ENCODE data around the gene IL18R1. TPM values are rescaled to one million over a fixed set of nuclear protein-coding genes. Genes with fewer than 3 reads are reported as not detected.

Gene IL18R1
- total RNA-seq, 1 donor from 2014 or later = 0.37 TPM

- Mint-ChIP-seq H3K27me3 (ENCODE audit: low read depth) (peaks cover 17% of the 10 kb centered on the region), H3K4me3 (ENCODE audit: unreplicated experiment) (no peak overlapping the region), H3K36me3 (ENCODE audit: low read depth) (no peaks in the 10 kb centered on the region), H3K27ac (ENCODE audit: unreplicated experiment) (no peak overlapping the region), H3K4me1 (ENCODE audit: low read depth) (peaks cover 7% of the 10 kb centered on the region), H3K9me3 (ENCODE audit: low read depth) (no peaks in the 10 kb centered on the region)
- DNase-seq (ENCODE audit: low spot score) = no peak
- no peak for TF ChIP-seq CTCF (IDR thresholded peaks at IDR 0.05)
Measured at GRCh38 chr2:102356741-102357140, 1.1 kb downstream of the IL18R1 start.

GRCh38 chr2:102357937-102358336, 2.3 kb downstream of the IL18R1 start:
- Mint-ChIP-seq H3K36me3 (ENCODE audit: low read depth) (no peaks in the 10 kb centered on the region), H3K27me3 (ENCODE audit: low read depth) (peaks cover 13% of the 10 kb centered on the region), H3K27ac (ENCODE audit: unreplicated experiment) (no peak overlapping the region), H3K4me1 (ENCODE audit: low read depth) (peaks cover 7% of the 10 kb centered on the region), H3K9me3 (ENCODE audit: low read depth) (no peaks in the 10 kb centered on the region), H3K4me3 (ENCODE audit: unreplicated experiment) (no peak overlapping the region)
- no peak for DNase-seq (ENCODE audit: low spot score)
- TF ChIP-seq CTCF (IDR thresholded peaks at IDR 0.05) = no peak

- no peak for DNase-seq (ENCODE audit: low spot score)
- H3K27me3 Mint-ChIP-seq (ENCODE audit: low read depth) = peaks cover 9% of the 10 kb centered on the region
- peaks cover 7% of the 10 kb centered on the region for H3K4me1 Mint-ChIP-seq (ENCODE audit: low read depth)
- no peak overlapping the region for H3K27ac Mint-ChIP-seq (ENCODE audit: unreplicated experiment)
- H3K9me3 Mint-ChIP-seq (ENCODE audit: low read depth) = no peaks in the 10 kb centered on the region
- H3K4me3 Mint-ChIP-seq (ENCODE audit: unreplicated experiment) = no peak overlapping the region
- no peaks in the 10 kb centered on the region for H3K36me3 Mint-ChIP-seq (ENCODE audit: low read depth)
- no peak for TF ChIP-seq CTCF (IDR thresholded peaks at IDR 0.05)
Measured at GRCh38 chr2:102358496-102358895, 2.9 kb downstream of the IL18R1 start.

GRCh38 chr2:102359527-102359926, 3.9 kb downstream of the IL18R1 start:
- Mint-ChIP-seq H3K4me3 (ENCODE audit: unreplicated experiment) (no peak overlapping the region), H3K36me3 (ENCODE audit: low read depth) (no peaks in the 10 kb centered on the region), H3K4me1 (ENCODE audit: low read depth) (peaks cover 7% of the 10 kb centered on the region), H3K27me3 (ENCODE audit: low read depth) (peaks cover 3% of the 10 kb centered on the region), H3K9me3 (ENCODE audit: low read depth) (no peaks in the 10 kb centered on the region), H3K27ac (ENCODE audit: unreplicated experiment) (no peak overlapping the region)
- TF ChIP-seq CTCF (IDR thresholded peaks at IDR 0.05) = no peak
- no peak for DNase-seq (ENCODE audit: low spot score)

- peaks cover 5% of the 10 kb centered on the region for H3K36me3 Mint-ChIP-seq (ENCODE audit: low read depth)
- H3K4me3 Mint-ChIP-seq (ENCODE audit: unreplicated experiment) = no peak overlapping the region
- peaks cover 7% of the 10 kb centered on the region for H3K9me3 Mint-ChIP-seq (ENCODE audit: low read depth)
- H3K27ac Mint-ChIP-seq (ENCODE audit: unreplicated experiment) = no peak overlapping the region
- TF ChIP-seq CTCF (IDR thresholded peaks at IDR 0.05) = no peak
- H3K27me3 Mint-ChIP-seq (ENCODE audit: low read depth) = peaks cover 3% of the 10 kb centered on the region
- DNase-seq (ENCODE audit: low spot score) = no peak
- H3K4me1 Mint-ChIP-seq (ENCODE audit: low read depth) = no peaks in the 10 kb centered on the region
Measured at GRCh38 chr2:102361632-102362241, 6.1 kb downstream of the IL18R1 start.
